ENCODE measurements around the gene SMIM44. TPM values are rescaled to one million over a fixed set of nuclear protein-coding genes. Genes with fewer than 3 reads are reported as not detected.
A peak's percentile ranks its signal among the peaks of the same experiment; 100 is the strongest.

SMIM44 gene
- total RNA-seq, 1 experiment from 2014 or later: not detected

DNA sequence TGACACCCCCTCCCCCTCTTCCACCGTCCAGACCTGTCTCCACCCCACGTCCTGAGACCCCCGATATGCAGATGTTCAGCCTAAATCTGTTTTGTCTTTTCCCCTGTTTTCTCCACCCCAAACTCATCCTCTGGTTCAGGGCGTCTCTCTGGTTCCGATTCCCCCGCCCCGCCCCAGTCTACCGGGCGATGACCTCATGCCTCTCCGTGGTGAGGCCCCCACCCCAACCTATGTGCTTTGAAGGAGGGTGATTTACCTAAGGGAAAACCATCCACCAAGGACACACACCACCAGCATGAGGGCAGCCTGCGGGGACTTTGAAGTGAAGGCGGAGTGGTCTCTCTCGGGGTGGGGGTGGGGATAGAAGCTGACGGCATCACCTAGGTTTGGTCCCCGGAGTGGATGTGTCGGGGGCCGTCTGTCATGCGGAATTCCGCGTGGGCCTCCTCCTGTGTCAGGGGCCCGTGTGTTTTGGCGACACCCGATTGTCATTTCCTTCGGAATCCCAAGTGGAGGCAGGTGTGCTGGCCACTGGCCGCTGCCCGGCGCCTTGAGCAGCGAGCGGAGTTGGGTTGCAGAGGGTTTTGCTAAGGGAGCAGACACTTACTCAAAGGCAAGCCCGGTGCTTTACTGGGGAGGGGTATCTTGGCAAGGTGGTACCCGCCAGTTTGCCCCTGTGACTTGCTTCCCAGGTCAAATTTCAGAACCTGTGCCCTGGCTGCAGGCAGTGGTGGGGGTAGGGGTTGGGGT, 24.3 kb upstream of the SMIM44 start:
- Histone ChIP-seq H3K9me3 (ENCODE audit: control insufficient read depth, low read depth, low read length) (no peaks in the 10 kb centered on the region), H4K8ac (replicated peaks; ENCODE audit: insufficient read length, low read depth, low read length) (no peak overlapping the region), H3K18ac (ENCODE audit: insufficient read length, low read depth, low read length) (no peak overlapping the region), H4K91ac (ENCODE audit: insufficient read length, low read depth, low read length) (no peak overlapping the region), H2BK120ac (ENCODE audit: low read depth, low read length, poor library complexity, severe bottlenecking) (no peak overlapping the region), H3K27me3 (ENCODE audit: insufficient read depth, low read length) (no peaks in the 10 kb centered on the region), H3T11ph (ENCODE audit: low read length) (no peak overlapping the region), H3K23me2 (ENCODE audit: insufficient read length, low read depth, low read length, poor library complexity, severe bottlenecking) (peaks cover 15% of the 10 kb centered on the region), H2BK20ac (ENCODE audit: low read depth, low read length, poor library complexity, severe bottlenecking) (no peak overlapping the region), H3K79me1 (ENCODE audit: insufficient read depth, low read depth, low read length, poor library complexity, severe bottlenecking) (no peaks in the 10 kb centered on the region), H3K9ac (ENCODE audit: extremely low read depth, insufficient read length, low read length) (peak overlapping the region; percentile 17), H2BK15ac (ENCODE audit: low read depth, low read length) (no peak overlapping the region), H3K56ac (ENCODE audit: insufficient read length, low read depth, low read length) (no peak overlapping the region), H2AFZ (ENCODE audit: low read length) (no peak overlapping the region), H2BK12ac (ENCODE audit: insufficient read length, low read depth, low read length) (no peak overlapping the region), H2AK5ac (ENCODE audit: insufficient read length, low read length) (no peak overlapping the region), H3K79me2 (ENCODE audit: insufficient read depth, low read length) (peaks cover 3% of the 10 kb centered on the region; the same call in 1 of the 2 replicates), H4K5ac (ENCODE audit: insufficient read length, low read depth, low read length) (no peak overlapping the region), H3K14ac (ENCODE audit: insufficient read depth, low read length) (no peak overlapping the region; the same call in 1 of the 2 replicates), H3K4me2 (ENCODE audit: insufficient read depth, insufficient read length, low read length) (peak overlapping the region; percentile 86), H3K27ac (ENCODE audit: insufficient read length, low read depth, low read length) (no peak overlapping the region), H3K4ac (ENCODE audit: low read depth, low read length) (no peak overlapping the region), H3K4me1 (ENCODE audit: insufficient read depth, low read length) (no peaks in the 10 kb centered on the region), H3K23ac (ENCODE audit: insufficient read length, low read depth, low read length) (no peak overlapping the region), H2BK5ac (ENCODE audit: insufficient read length, low read length) (no peak overlapping the region), H4K20me1 (ENCODE audit: control insufficient read depth, insufficient read depth, insufficient read length) (no peaks in the 10 kb centered on the region)
- Mint-ChIP-seq H3K4me1 (peaks cover 16 to 40% of the 10 kb centered on the region in 2 experiments), H3K27ac (peak overlapping the region in 2 of 3 experiments; percentile 40 to 87; a peak in 4 of 7 replicates), H3K4me3 (peak overlapping the region; percentile 79 to 93), H3K27me3 (ENCODE audit: low read depth) (no peaks in the 10 kb centered on the region), H3K9me3 (no peaks in the 10 kb centered on the region; a peak in 1 of 5 replicates), H3K36me3 (ENCODE audit: insufficient read depth in 1 of 3, low read depth in 3 of 3) (peaks cover 10 to 34% (median 19%) of the 10 kb centered on the region in 3 experiments; a peak in 6 of 7 replicates)
- DNase-seq: peak; percentile 79
- no CpG with 5 or more reads among the region's 31 CpGs for WGBS (ENCODE audit: extremely low coverage, insufficient read length, low lambda C conversion rate)
- TF ChIP-seq, protein P1, sequence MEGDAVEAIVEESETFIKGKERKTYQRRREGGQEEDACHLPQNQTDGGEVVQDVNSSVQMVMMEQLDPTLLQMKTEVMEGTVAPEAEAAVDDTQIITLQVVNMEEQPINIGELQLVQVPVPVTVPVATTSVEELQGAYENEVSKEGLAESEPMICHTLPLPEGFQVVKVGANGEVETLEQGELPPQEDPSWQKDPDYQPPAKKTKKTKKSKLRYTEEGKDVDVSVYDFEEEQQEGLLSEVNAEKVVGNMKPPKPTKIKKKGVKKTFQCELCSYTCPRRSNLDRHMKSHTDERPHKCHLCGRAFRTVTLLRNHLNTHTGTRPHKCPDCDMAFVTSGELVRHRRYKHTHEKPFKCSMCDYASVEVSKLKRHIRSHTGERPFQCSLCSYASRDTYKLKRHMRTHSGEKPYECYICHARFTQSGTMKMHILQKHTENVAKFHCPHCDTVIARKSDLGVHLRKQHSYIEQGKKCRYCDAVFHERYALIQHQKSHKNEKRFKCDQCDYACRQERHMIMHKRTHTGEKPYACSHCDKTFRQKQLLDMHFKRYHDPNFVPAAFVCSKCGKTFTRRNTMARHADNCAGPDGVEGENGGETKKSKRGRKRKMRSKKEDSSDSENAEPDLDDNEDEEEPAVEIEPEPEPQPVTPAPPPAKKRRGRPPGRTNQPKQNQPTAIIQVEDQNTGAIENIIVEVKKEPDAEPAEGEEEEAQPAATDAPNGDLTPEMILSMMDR (conservative IDR thresholded peaks at IDR 0.05): no peak
